GM18907 (cell line): ENCODE data around the gene EXOC4.

Experiments used
- ATAC-seq: cut with Tn5 transposase; IDR thresholded peaks from one replicate; pipeline ENCODE4 v1.9.1; 2021; ENCODE audit warnings: mild to moderate bottlenecking, moderate library complexity; ENCODE audit not compliant: unreplicated experiment

The EXOC4 gene

GRCh38 chr7:133997463-133997862, 744.6 kb downstream of the EXOC4 start:
- ATAC-seq, result no peak

DNA sequence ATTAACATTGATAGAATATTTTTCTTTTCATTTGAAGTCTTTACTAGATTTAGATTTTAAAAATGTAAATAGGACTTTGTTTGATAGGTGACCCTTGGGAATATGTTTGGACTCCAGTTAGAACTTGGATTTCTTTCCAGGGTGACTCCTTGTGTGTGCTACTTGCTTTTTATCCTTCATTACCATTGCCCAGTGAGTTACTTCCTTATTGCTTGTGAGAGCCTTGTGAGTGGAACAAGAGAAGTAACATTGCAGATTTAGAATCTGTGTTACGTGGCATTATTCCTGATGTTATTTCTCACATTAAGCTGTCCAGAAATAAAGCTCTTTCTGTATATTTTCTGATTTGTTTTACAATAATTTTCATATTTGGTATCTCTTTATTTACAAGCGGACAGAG, 746.3 kb downstream of the EXOC4 start:
- ATAC-seq, result no peak

- ATAC-seq, result no peak
Observed at GRCh38 chr7:134004829-134005505, 752.1 kb downstream of the EXOC4 start.

- ATAC-seq, result no peak
Observed at GRCh38 chr7:134009314-134010110, 756.6 kb downstream of the EXOC4 start.

- no peak for ATAC-seq
Observed at GRCh38 chr7:134013249-134013648, 760.4 kb downstream of the EXOC4 start.

- no peak for ATAC-seq
Observed at GRCh38 chr7:134014935-134015334, 762.1 kb downstream of the EXOC4 start.

- no peak for ATAC-seq
Observed at GRCh38 chr7:134016223-134016941, 763.5 kb downstream of the EXOC4 start.

GRCh38 chr7:134016942-134017303, 764.0 kb downstream of the EXOC4 start:
- ATAC-seq, result no peak

DNA sequence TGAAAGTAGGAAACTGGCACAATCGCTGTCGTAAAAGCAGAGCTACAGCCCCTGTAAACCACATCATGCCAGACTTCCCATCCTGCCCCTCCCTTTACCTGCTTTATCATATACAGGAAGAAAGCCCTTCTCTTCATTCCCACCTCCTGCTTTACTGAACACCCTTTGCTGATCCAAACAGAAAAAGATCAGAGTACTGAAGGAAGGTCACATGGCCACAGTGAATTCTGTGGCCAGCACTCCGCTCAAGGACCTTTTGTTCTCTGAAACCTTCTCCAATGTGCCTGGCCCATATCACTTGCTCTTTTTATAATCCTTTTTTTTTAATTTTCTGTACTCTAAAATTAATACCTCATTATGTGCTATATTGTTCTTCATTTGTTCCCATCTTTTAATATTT, 765.4 kb downstream of the EXOC4 start:
- ATAC-seq, result no peak

DNA sequence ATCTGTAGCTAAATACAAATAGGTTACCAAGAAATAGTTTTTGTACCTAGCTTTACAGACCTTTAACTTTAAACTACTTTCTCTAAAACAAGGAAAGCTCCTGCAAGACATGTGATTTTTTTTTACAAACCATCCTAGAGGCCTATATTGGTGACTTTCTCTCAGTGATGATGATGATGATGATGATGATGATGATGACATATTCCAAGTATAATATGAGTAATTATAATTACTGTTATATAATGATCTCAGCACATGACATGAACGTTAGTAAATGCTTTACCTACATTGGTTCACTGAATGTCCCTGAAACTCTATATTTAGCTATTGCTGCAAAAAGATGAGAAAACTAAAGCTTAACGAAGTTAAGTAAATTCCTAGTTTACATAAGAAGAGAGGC, 766.4 kb downstream of the EXOC4 start:
- no peak for ATAC-seq

DNA sequence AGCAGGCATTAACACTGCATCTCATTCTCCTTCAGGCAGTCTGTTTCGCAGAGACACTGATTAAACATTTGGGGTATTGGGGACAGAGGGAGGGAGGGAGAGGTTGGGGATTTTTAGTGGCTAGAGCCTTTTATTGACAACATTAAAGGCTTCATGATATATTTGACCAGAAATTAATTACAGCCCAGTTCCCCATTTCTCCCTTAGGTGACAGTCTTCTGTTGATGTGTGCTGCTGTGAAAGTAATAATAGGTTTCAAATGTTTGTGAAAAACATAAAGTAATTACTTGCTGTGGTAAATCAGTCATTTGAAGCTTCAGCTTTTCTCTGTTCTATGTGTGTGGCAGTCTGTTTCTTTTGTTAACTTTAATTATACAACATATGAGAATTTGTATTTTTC, 769.0 kb downstream of the EXOC4 start:
- no peak for ATAC-seq

DNA sequence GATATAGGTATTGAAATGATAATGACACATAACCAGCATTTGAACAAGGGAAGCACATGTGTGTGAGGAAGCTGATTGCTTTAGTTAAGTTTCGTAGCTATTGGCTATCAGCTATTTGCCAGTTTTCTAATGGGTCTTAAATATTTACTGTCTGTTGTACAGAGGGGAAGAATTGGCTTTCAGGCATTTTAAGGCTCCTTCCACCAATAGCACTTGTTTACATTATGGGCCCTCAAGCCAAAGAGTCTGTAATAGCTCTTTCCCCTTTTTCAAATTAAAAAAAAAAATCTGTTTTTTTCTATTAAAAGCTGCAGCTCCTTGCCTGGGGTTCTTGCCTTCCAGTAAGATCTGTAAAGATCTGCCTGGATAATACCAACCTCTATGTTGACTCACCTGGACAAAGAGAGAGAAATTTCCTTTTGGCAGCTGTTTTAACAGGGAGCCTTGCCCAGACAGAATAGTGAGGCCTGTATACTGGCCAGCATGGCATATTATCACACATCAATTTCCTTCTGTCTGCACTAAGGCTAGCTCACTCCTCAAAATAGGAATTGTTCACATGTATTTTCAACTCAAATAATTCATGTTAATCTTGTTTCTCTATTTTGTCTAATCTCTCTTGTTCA, 769.5 kb downstream of the EXOC4 start:
- ATAC-seq, result no peak

DNA sequence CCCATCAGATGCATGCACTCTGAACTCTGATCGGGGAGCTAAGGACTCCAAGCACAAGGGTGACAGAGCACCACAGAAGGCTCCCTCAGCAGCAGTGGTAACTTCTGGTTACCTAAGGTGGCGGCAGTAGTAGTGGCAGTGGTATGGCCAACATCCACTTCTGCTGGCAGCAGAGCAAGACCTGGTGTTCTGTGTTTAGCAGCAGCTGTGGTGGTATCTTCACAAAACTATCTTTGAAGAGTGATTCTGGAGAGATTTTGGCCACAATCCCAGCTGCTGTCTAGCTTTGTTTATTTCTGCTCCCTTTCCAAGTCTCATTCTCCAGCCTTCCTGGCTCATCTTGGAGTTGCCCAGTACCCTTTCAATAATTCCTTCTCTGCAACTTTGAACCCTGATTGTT, 771.9 kb downstream of the EXOC4 start:
- no peak for ATAC-seq

GRCh38 chr7:134028853-134029252, 776.0 kb downstream of the EXOC4 start:
- no peak for ATAC-seq

GRCh38 chr7:134029743-134030142, 776.9 kb downstream of the EXOC4 start:
- ATAC-seq, result no peak

DNA sequence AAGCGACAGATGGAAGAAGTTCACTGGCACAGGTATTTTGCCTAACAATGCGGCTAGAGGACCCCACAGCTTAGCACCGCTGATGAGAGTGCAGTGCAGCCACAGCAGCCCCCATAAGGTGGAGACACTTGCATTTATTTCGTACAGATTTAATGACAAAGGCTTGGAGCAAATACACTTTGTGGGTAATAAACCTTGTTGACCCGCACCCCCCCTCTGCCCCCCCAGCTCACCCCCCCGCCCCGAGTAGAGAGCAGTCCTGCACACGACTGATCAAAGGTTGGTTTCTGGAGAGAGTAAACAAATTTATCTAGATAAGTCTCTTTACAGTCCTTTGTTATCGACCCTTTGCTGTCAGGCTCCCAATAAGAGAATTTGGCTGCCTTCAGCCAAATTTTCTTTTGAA, 777.6 kb downstream of the EXOC4 start:
- ATAC-seq, result no peak

DNA sequence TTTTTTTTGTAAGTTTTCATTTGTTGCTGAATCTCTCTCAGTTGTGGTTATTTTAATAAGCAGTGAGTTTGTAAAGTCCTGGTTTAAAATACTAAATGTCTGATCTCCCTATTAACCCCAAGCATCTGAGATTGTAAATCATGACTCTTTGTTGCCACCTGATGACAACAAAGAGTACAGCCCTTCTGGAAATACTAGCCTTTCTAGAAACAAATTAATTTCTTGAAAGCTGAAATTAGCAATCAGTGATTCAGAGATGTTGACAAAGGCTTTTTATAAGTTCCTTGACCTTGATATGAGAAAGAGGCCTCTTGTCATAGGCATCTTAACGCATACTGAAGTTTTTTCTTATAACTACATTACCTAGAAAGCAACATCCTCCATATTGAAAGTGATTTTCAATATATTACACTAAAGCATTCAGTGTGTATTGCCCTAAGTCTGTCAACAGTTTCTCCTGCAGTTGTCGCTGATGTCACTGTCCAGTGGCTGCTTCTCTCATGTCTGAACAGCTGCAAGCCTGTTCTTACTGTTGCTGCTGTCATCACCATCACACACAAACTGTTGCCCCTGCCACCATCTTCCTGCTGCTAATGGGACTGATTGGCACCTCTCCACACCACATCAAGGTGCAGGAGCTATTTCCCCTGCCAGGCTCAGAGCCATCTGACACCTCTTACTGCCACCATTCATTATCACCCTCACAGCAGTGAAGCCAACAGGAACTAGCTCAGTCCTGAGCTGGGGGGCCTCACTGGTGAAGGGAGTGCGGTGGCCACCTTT, 779.1 kb downstream of the EXOC4 start:
- no peak for ATAC-seq

DNA sequence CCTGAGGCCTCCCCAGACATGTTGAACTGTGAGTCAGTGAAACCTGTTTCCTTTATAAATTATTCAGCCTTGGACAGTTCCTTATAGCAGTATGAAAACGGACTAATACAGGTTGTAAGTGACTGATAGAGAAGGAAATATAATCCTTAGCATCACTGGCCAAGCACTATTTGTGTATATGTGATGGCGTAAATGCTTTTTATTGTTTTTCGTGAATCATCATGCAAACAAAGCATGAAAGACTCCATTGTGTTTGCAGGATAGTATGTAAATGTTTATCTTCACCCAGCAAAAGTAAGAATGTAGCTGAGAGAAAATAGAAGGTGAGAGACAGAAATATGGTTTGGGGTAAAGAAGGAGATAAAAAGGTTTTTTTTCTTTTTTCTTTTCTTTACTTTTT, 781.8 kb downstream of the EXOC4 start:
- no peak for ATAC-seq

- no peak for ATAC-seq
Observed at GRCh38 chr7:134037991-134038390, 785.1 kb downstream of the EXOC4 start.

GRCh38 chr7:134040988-134041387, 788.1 kb downstream of the EXOC4 start:
- ATAC-seq, result no peak

GRCh38 chr7:134041477-134041876, 788.6 kb downstream of the EXOC4 start:
- no peak for ATAC-seq
